SK-N-SH (cell line): ENCODE data around the gene SLC25A44. TPM values are rescaled to one million over a fixed set of nuclear protein-coding genes. Genes with fewer than 3 reads are reported as not detected.
"Not testable (repeated sequence)": the region's sequence is repeated elsewhere in the genome, so short reads cannot be mapped to it uniquely, and the experiment has no call there.

Experiments
- CTCF ChIA-PET: fragments of 300-600, 350-600 bp; formaldehyde crosslinking; extraction: SDS; loops from one replicate; lab custom pipeline; 2021; lab: Yijun Ruan, JAX
- POLR2A ChIA-PET: fragments of 350-600 bp; sonication (Branson Sonifier 250); formaldehyde crosslinking; extraction: SDS; loops from one replicate; lab custom pipeline; 2020; ENCODE audit warnings: antibody characterized with exemption, inconsistent platforms; lab: Yijun Ruan, JAX
- DNase-seq: peaks from one replicate; pipeline ENCODE4 v3.0.0; 2012
- H2AFZ ChIP-seq: fragments of 200-600 bp; sonication (generic); 2 replicates; pipeline ENCODE4 v1.8.1; 2016; ENCODE audit warnings: antibody characterized with exemption, mild to moderate bottlenecking, low read depth
- H3F3A ChIP-seq: fragments of 200-600 bp; sonication (generic); replicated peaks from 2 replicates; pipeline ENCODE3; 2016; ENCODE audit warnings: antibody characterized with exemption, mild to moderate bottlenecking; ENCODE audit not compliant: insufficient read depth
- H3K27ac ChIP-seq, 2 experiments: fragments of 200-500 bp in 1 of 2; fragments of 200-600 bp in 1 of 2; sonication (Bioruptor generic) in 1 of 2; sonication (generic), shearing (Covaris generic) in 1 of 2; 2 replicates each; pipeline versions ENCODE4 v1.5.1 to v1.6.1; 2014 to 2016; ENCODE audit warnings: low read depth in 2 of 2, inconsistent platforms in 1 of 2, low read length in 1 of 2, mild to moderate bottlenecking in 1 of 2, mixed read lengths in 1 of 2
- H3K27me3 ChIP-seq: fragments of 200-600 bp; sonication (generic), shearing (Covaris generic); 2 replicates; pipeline ENCODE4 v1.6.1; 2016; ENCODE audit warnings: mixed run types; ENCODE audit not compliant: insufficient read depth
- H3K36me3 ChIP-seq, 2 experiments: fragments of 200-500 bp in 1 of 2; fragments of 200-600 bp in 1 of 2; sonication (Bioruptor generic) in 1 of 2; sonication (generic) in 1 of 2; replicated peaks in 1 of 2; 2 replicates each; pipeline versions ENCODE3 to v1.5.1; 2014 to 2016; ENCODE audit warnings: low read length in 1 of 2, mild to moderate bottlenecking in 1 of 2; ENCODE audit not compliant: insufficient read depth in 2 of 2, control insufficient read depth in 1 of 2
- H3K4me1 ChIP-seq, 2 experiments: fragments of 200-500 bp in 1 of 2; fragments of 200-600 bp in 1 of 2; sonication (Bioruptor generic) in 1 of 2; sonication (generic), shearing (Covaris generic) in 1 of 2; 2 replicates each; pipeline versions ENCODE4 v1.5.1 to v1.6.1; 2014 to 2016; ENCODE audit warnings: low read depth in 1 of 2, low read length in 1 of 2, mixed run types in 1 of 2; ENCODE audit not compliant: insufficient read depth in 2 of 2, control insufficient read depth in 1 of 2
- H3K4me2 ChIP-seq: fragments of 200-600 bp; sonication (generic), shearing (Covaris generic); 2 replicates; pipeline ENCODE4 v1.6.1; 2017; ENCODE audit warnings: mixed run types
- H3K4me3 ChIP-seq, 2 experiments: fragments of 200-500 bp in 1 of 2; fragments of 200-600 bp in 1 of 2; sonication (Bioruptor generic) in 1 of 2; sonication (generic), shearing (Covaris generic) in 1 of 2; 2 replicates each; pipeline versions ENCODE4 v1.5.1 to v1.8.1; 2014 to 2016; ENCODE audit warnings: low read depth in 2 of 2, inconsistent platforms in 1 of 2, low read length in 1 of 2, mild to moderate bottlenecking in 1 of 2, mixed read lengths in 1 of 2, moderate library complexity in 1 of 2
- H3K79me2 ChIP-seq: fragments of 200-600 bp; sonication (generic); 2 replicates; pipeline ENCODE4 v1.8.1; 2017; ENCODE audit warnings: mild to moderate bottlenecking; ENCODE audit not compliant: insufficient read depth
- H3K9ac ChIP-seq: fragments of 200-600 bp; sonication (generic); 2 replicates; pipeline ENCODE4 v1.6.1; 2017; ENCODE audit warnings: mixed run types
- H3K9me2 ChIP-seq: fragments of 200-600 bp; sonication (generic); 2 replicates; pipeline ENCODE4 v1.6.1; 2017; ENCODE audit warnings: mixed run types
- H3K9me3 ChIP-seq: fragments of 200-600 bp; sonication (generic); 2 replicates; pipeline ENCODE4 v1.6.1; 2017; ENCODE audit warnings: mixed run types, mild to moderate bottlenecking, moderate library complexity
- H4K20me1 ChIP-seq: fragments of 200-600 bp; sonication (generic); 2 replicates; pipeline ENCODE4 v1.6.1; 2017; ENCODE audit warnings: mild to moderate bottlenecking, mixed run types; ENCODE audit not compliant: insufficient read depth
- ELF1 ChIP-seq: IDR thresholded peaks from 2 replicates; pipeline ENCODE4 v1.4.0; 2012
- EP300 ChIP-seq, 2 experiments: IDR thresholded peaks; 2 replicates each; pipeline versions ENCODE4 v1.4.0 to v1.6.1; 2012; ENCODE audit warnings: borderline replicate concordance in 1 of 2, low read depth in 1 of 2, low read length in 1 of 2
- FOSL2 ChIP-seq: IDR thresholded peaks from 2 replicates; pipeline ENCODE4 v1.4.0; 2012; ENCODE audit warnings: low read depth, mild to moderate bottlenecking, moderate library complexity, borderline replicate concordance
- FOXJ3 ChIP-seq: sonication (generic); formaldehyde crosslinking; IDR thresholded peaks from 2 replicates; pipeline ENCODE4 v1.5.1; 2020; ENCODE audit warnings: mild to moderate bottlenecking, missing genetic modification reagents
- FOXM1 ChIP-seq: IDR thresholded peaks from 2 replicates; pipeline ENCODE4 v1.4.0; 2012; ENCODE audit warnings: low read depth, mild to moderate bottlenecking
- JUND ChIP-seq: IDR thresholded peaks from 2 replicates; pipeline ENCODE4 v1.4.0; 2012
- MEF2A ChIP-seq: IDR thresholded peaks from 2 replicates; pipeline ENCODE4 v1.4.0; 2012; ENCODE audit warnings: low read depth, borderline replicate concordance
- NFIC ChIP-seq: IDR thresholded peaks from 2 replicates; pipeline ENCODE4 v1.4.0; 2012; ENCODE audit warnings: borderline replicate concordance
- POLR2AphosphoS5 ChIP-seq: IDR thresholded peaks from 2 replicates; pipeline ENCODE4 v1.6.1; 2012; ENCODE audit warnings: low read depth, low read length
- RCOR1 ChIP-seq: fragments of 150-350 bp; IDR thresholded peaks from 2 replicates; pipeline ENCODE4 v1.6.1; 2017; ENCODE audit warnings: antibody characterized with exemption, low read length
- SIN3A ChIP-seq: IDR thresholded peaks from 2 replicates; pipeline ENCODE4 v1.6.1; 2012; ENCODE audit warnings: low read depth, mild to moderate bottlenecking, low read length, moderate library complexity, borderline replicate concordance
- SMC3 ChIP-seq: IDR thresholded peaks from 2 replicates; pipeline ENCODE4 v1.6.1; 2012; ENCODE audit warnings: low read depth, low read length, improper control_type of control experiment
- TEAD4 ChIP-seq: IDR thresholded peaks from 2 replicates; pipeline ENCODE4 v1.4.0; 2012; ENCODE audit warnings: mild to moderate bottlenecking, borderline replicate concordance; ENCODE audit not compliant: insufficient read depth
- WGBS: methylation state at CpG from one replicate; pipeline ENCODE4 v1.1.6; 2017; ENCODE audit warnings: low lambda C conversion rate; 5-methylcytosine and 5-hydroxymethylcytosine counted together
- polyA plus RNA-seq, 3 experiments: library from polyadenylated mRNA; depleted of rRNA; stranded (reverse); fragments of >200 nt; gene quantifications; 2 replicates each; pipeline ENCODE4 v1.2.3, GENCODE V29; 2012
- TF ChIP-seq, protein P1 (sequence below): IDR thresholded peaks from 2 replicates; pipeline ENCODE4 v1.4.0; 2012; ENCODE audit warnings: low read depth
- TF ChIP-seq, protein P2 (sequence below): fragments of 200-600 bp; sonication (generic); IDR thresholded peaks from 2 replicates; pipeline ENCODE4 v1.6.1; 2017; ENCODE audit warnings: antibody characterized with exemption, mild to moderate bottlenecking, moderate library complexity
- TF ChIP-seq, protein P3 (sequence below): IDR thresholded peaks from 2 replicates; pipeline ENCODE4; 2012
- TF ChIP-seq, protein P4 (sequence below): fragments of 150-350 bp; IDR thresholded peaks from 2 replicates; pipeline ENCODE4 v1.6.1; 2017; ENCODE audit warnings: antibody characterized with exemption, low read length, low read depth, borderline replicate concordance

The SLC25A44 gene
- polyA plus RNA-seq, 1 of the 3 experiments (the other 2 are of a cell fraction) = 28.5 TPM

DNA sequence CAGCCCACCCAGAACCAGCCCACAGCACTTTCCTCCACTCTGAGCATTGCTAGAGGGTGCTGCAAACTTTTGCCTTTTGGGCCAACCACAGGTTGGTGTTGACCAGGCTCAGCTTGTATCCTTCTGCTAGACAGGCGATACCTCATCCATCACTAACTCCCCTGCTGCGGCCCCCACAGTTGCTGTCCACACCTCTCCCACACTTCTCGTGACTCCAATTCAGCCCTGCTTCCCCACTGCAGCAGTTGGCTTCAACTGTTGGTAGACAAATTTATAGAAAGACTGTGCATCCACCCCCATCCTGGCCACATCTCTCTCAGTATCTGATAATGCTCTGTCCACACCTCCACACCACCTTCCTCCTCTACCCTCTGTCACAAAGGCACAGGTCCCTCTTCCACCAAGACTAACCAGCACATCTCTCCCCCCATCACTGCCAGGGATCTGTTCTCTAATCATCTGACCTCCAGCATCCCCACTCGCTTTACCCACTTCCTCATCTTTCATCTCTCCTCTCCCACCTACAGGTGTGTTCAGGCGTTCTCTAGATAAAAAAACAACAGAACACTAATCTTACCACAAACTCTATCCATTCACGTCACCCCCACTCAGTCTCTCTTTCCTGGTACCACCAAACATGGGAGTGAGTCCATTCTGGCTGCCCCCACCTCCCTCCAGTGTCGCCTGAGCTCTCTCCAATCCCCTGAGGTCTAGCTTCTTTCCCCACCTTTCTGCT is 15.8 kb upstream of the SLC25A44 start:
- H3K4me3 ChIP-seq = no peak overlapping the region
- no peaks in the 10 kb centered on the region for H3K36me3 ChIP-seq
- no peaks in the 10 kb centered on the region for H4K20me1 ChIP-seq
- H2AFZ ChIP-seq = no peak overlapping the region
- no peak overlapping the region for H3K9ac ChIP-seq
- 83% methylated on average over 7 of the region's 7 CpGs for WGBS
- no peaks in the 10 kb centered on the region for H3K9me2 ChIP-seq
- no peaks in the 10 kb centered on the region for H3F3A ChIP-seq
- H3K27ac ChIP-seq = no peak overlapping the region
- H3K79me2 ChIP-seq = no peaks in the 10 kb centered on the region
- no peaks in the 10 kb centered on the region for H3K4me1 ChIP-seq
- no peak for TF ChIP-seq SIN3A
- ChIA-PET CTCF (interaction anchor here (0.9 kb wide), 1 partner anchor 14 kb away, joined by 3 read pairs; no protein-coding TSS in a partner anchor), POLR2A (no interaction called here)
- H3K27me3 ChIP-seq = no peaks in the 10 kb centered on the region
- no peaks in the 10 kb centered on the region for H3K9me3 ChIP-seq
- DNase-seq = no peak
- no peak overlapping the region for H3K4me2 ChIP-seq

DNA sequence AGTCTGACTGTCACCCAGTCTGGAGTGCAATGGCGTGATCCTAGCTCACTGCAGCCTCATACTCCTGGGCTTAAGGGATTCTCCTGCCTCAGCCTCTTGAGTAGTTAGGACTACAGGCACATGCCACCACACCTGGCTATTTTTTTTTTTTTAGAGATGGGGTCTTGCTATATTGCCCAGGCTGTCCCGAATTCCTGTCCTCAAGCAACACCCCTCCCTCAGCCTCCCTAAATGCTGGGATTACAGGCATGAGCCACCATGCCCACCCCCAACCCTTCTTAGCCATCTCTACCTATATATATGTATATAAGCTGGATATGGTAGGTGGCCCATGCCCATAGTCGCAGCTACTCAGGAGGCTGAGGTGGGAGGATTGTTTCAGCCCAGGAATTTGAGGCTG is 13.4 kb upstream of the SLC25A44 start:
- CTCF ChIA-PET = no interaction called here
- no peaks in the 10 kb centered on the region for H3K9me3 ChIP-seq
- H3F3A ChIP-seq = no peaks in the 10 kb centered on the region
- 83% methylated on average over 3 of the region's 3 CpGs for WGBS
- POLR2A ChIA-PET = no interaction called here
- no peak overlapping the region for H3K9ac ChIP-seq
- H3K4me2 ChIP-seq = no peak overlapping the region
- no peak overlapping the region for H3K27ac ChIP-seq
- no peaks in the 10 kb centered on the region for H3K79me2 ChIP-seq
- TF ChIP-seq, protein P1, sequence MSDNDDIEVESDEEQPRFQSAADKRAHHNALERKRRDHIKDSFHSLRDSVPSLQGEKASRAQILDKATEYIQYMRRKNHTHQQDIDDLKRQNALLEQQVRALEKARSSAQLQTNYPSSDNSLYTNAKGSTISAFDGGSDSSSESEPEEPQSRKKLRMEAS = no peak
- TF ChIP-seq RCOR1 (no peak), TEAD4 (no peak), FOSL2 (no peak), JUND (no peak), EP300 (IDR thresholded peaks at IDR 0.05; ENCODE audit: borderline replicate concordance in 1 of 2, low read depth in 1 of 2, low read length in 1 of 2) (no peak), SMC3 (no peak), FOXJ3 (CRISPR knock-in tag) (no peak), NFIC (no peak), POLR2AphosphoS5 (no peak), MEF2A (no peak), FOXM1 (no peak), ELF1 (no peak)
- TF ChIP-seq, protein P2, sequence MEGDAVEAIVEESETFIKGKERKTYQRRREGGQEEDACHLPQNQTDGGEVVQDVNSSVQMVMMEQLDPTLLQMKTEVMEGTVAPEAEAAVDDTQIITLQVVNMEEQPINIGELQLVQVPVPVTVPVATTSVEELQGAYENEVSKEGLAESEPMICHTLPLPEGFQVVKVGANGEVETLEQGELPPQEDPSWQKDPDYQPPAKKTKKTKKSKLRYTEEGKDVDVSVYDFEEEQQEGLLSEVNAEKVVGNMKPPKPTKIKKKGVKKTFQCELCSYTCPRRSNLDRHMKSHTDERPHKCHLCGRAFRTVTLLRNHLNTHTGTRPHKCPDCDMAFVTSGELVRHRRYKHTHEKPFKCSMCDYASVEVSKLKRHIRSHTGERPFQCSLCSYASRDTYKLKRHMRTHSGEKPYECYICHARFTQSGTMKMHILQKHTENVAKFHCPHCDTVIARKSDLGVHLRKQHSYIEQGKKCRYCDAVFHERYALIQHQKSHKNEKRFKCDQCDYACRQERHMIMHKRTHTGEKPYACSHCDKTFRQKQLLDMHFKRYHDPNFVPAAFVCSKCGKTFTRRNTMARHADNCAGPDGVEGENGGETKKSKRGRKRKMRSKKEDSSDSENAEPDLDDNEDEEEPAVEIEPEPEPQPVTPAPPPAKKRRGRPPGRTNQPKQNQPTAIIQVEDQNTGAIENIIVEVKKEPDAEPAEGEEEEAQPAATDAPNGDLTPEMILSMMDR = no peak
- TF ChIP-seq, protein P3, sequence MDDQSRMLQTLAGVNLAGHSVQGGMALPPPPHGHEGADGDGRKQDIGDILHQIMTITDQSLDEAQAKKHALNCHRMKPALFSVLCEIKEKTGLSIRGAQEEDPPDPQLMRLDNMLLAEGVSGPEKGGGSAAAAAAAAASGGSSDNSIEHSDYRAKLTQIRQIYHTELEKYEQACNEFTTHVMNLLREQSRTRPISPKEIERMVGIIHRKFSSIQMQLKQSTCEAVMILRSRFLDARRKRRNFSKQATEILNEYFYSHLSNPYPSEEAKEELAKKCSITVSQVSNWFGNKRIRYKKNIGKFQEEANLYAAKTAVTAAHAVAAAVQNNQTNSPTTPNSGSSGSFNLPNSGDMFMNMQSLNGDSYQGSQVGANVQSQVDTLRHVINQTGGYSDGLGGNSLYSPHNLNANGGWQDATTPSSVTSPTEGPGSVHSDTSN = no peak
- TF ChIP-seq, protein P4, sequence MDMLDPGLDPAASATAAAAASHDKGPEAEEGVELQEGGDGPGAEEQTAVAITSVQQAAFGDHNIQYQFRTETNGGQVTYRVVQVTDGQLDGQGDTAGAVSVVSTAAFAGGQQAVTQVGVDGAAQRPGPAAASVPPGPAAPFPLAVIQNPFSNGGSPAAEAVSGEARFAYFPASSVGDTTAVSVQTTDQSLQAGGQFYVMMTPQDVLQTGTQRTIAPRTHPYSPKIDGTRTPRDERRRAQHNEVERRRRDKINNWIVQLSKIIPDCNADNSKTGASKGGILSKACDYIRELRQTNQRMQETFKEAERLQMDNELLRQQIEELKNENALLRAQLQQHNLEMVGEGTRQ = no peak
- no peak overlapping the region for H2AFZ ChIP-seq
- no peaks in the 10 kb centered on the region for H3K36me3 ChIP-seq
- no peaks in the 10 kb centered on the region for H3K9me2 ChIP-seq
- H4K20me1 ChIP-seq = no peaks in the 10 kb centered on the region
- no peak for DNase-seq
- H3K4me3 ChIP-seq = no peak overlapping the region
- no peaks in the 10 kb centered on the region for H3K4me1 ChIP-seq
- H3K27me3 ChIP-seq = no peaks in the 10 kb centered on the region

DNA sequence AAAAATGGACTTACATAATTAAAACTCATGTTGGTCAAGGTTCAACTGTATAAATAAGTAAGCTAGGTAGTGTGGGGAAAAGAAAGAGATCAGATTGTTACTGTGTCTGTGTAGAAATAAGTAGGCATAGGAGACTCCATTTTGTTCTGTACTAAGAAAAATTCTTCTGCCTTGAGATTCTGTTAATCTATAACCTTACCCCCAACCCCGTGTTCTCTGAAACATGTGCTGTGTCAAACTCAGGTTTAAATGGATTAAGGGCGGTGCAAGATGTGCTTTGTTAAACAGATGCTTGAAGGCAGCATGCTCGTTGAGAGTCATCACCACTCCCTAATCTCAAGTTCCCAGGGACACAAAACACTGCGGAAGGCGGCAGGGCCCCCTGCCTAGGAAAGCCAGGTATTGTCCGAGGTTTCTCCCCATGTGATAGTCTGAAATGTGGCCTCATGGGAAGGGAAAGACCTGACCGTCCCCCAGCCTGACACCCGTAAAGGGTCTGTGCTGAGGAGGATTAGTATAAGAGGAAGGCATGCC is 12.4 kb upstream of the SLC25A44 start:
- H3K27ac ChIP-seq, H3K36me3 ChIP-seq, H3F3A ChIP-seq, POLR2A ChIA-PET, H4K20me1 ChIP-seq, H3K27me3 ChIP-seq, H3K9me2 ChIP-seq, H3K79me2 ChIP-seq, H2AFZ ChIP-seq, H3K9ac ChIP-seq, H3K4me3 ChIP-seq, H3K9me3 ChIP-seq, H3K4me2 ChIP-seq, H3K4me1 ChIP-seq, DNase-seq, CTCF ChIA-PET: not testable (repeated sequence)
- WGBS = 69% methylated on average over 8 of the region's 8 CpGs
